HG03097 (cell line): ENCODE data around the gene NPIPA1.
"Not testable (repeated sequence)": the region's sequence is repeated elsewhere in the genome, so short reads cannot be mapped to it uniquely, and the experiment has no call there.

Source experiments
- ATAC-seq: cut with Tn5 transposase; IDR thresholded peaks from one replicate; pipeline ENCODE4 v1.9.1; 2021; ENCODE audit not compliant: unreplicated experiment, low FRiP score

Gene NPIPA1

GRCh38 chr16:14929176-14929575, 8.1 kb upstream of the NPIPA1 start:
- ATAC-seq: not testable (repeated sequence)

- ATAC-seq: not testable (repeated sequence)
These were observed 7.0 kb upstream of the NPIPA1 start for GRCh38 chr16:14930246-14930645.

GRCh38 chr16:14930971-14931370, 6.3 kb upstream of the NPIPA1 start:
- not testable (repeated sequence) for ATAC-seq

- ATAC-seq: not testable (repeated sequence)
These were observed 4.5 kb upstream of the NPIPA1 start for GRCh38 chr16:14932581-14933375.

- not testable (repeated sequence) for ATAC-seq
These were observed 751 bp downstream of the NPIPA1 start for GRCh38 chr16:14937994-14938393.

GRCh38 chr16:14942686-14943085, 5.4 kb downstream of the NPIPA1 start:
- not testable (repeated sequence) for ATAC-seq

- ATAC-seq: no peak
These were observed 18.4 kb downstream of the NPIPA1 start for GRCh38 chr16:14955546-14956231.

GRCh38 chr16:14957576-14958322, 20.5 kb downstream of the NPIPA1 start:
- no peak for ATAC-seq

GRCh38 chr16:14958323-14958600, 21.0 kb downstream of the NPIPA1 start:
- ATAC-seq: no peak

- ATAC-seq: no peak
These were observed 21.7 kb downstream of the NPIPA1 start for GRCh38 chr16:14958970-14959369.

GRCh38 chr16:14961405-14962186, 24.4 kb downstream of the NPIPA1 start:
- no peak for ATAC-seq

GRCh38 chr16:14963281-14964173, 26.3 kb downstream of the NPIPA1 start:
- no peak for ATAC-seq

GRCh38 chr16:14965328-14965727, 28.1 kb downstream of the NPIPA1 start:
- ATAC-seq: no peak

- ATAC-seq: not testable (repeated sequence)
These were observed 32.6 kb downstream of the NPIPA1 start for GRCh38 chr16:14969795-14970194.

GRCh38 chr16:14971621-14972228, 34.5 kb downstream of the NPIPA1 start:
- not testable (repeated sequence) for ATAC-seq

GRCh38 chr16:14973785-14974322, 36.6 kb downstream of the NPIPA1 start:
- ATAC-seq: not testable (repeated sequence)

- ATAC-seq: not testable (repeated sequence)
These were observed 37.0 kb downstream of the NPIPA1 start for GRCh38 chr16:14974331-14974655.

GRCh38 chr16:14974656-14975417, 37.6 kb downstream of the NPIPA1 start, which contains the start of gene PDXDC1:
Gene PDXDC1, plus strand, starts transcription at chr16:14975026. Its CDS starts 174 bp downstream, at chr16:14975200.
- peak; percentile 87 for ATAC-seq
